Upper lobe of left lung (tissue), 6 donors: Measurements from ENCODE around the gene HEPACAM2. TPM values are rescaled to one million over a fixed set of nuclear protein-coding genes. Genes with fewer than 3 reads are reported as not detected.

Source experiments
- ATAC-seq, 2 donors: fragments of 200-7000 bp; cut with Tn5 transposase; one replicate each; pipeline ENCODE4 v1.9.1; 2022; ENCODE audit warnings: mild to moderate bottlenecking in 2 of 2, moderate library complexity in 2 of 2; ENCODE audit not compliant: low FRiP score in 2 of 2
- DNase-seq, 2 donors: peaks; one replicate each; pipeline ENCODE4 v3.0.0-alpha.2; 2019 to 2020
- H3K27ac ChIP-seq, 4 donors: fragments of 200-600 bp; sonication (generic); one replicate each; pipeline ENCODE4 v1.5.1; 2016 to 2019
- H3K27me3 ChIP-seq, 4 donors: fragments of 200-600 bp; sonication (generic); one replicate each; pipeline ENCODE4 v1.5.1; 2017 to 2019
- H3K36me3 ChIP-seq, 4 donors: fragments of 200-600 bp; sonication (generic); one replicate each; pipeline ENCODE4 v1.5.1; 2016 to 2019
- H3K4me1 ChIP-seq, 4 donors: fragments of 200-600 bp; sonication (generic); one replicate each; pipeline ENCODE4 v1.5.1; 2018 to 2019
- H3K4me3 ChIP-seq, 4 donors: fragments of 200-600 bp; sonication (generic); one replicate each; pipeline ENCODE4 v1.5.1; 2017 to 2019; ENCODE audit warnings: mild to moderate bottlenecking in 2 of 4, moderate library complexity in 1 of 4
- H3K9me3 ChIP-seq, 4 donors: fragments of 200-600 bp; sonication (generic); one replicate each; pipeline ENCODE4 v1.5.1; 2018 to 2019
- CTCF ChIP-seq, 6 experiments: fragments of 450-650 bp in 4 of 6; fragments of 200-600 bp in 2 of 6; sonication (generic) in 2 of 6; IDR thresholded peaks; one replicate each; pipeline ENCODE4 v1.5.1; 2016 to 2019; ENCODE audit warnings: antibody characterized with exemption in 6 of 6
- EP300 ChIP-seq, 4 donors: sonication (generic); formaldehyde crosslinking; IDR thresholded peaks; one replicate each; pipeline ENCODE4 v1.5.1; 2017; ENCODE audit warnings: antibody characterized with exemption in 4 of 4, control low read depth in 2 of 4
- POLR2A ChIP-seq, 4 donors: fragments of 450-650 bp; IDR thresholded peaks; one replicate each; pipeline ENCODE4 v1.5.1; 2016 to 2017; ENCODE audit warnings: antibody characterized with exemption in 4 of 4, mild to moderate bottlenecking in 2 of 4
- POLR2AphosphoS5 ChIP-seq, 2 donors: sonication (generic); formaldehyde crosslinking; IDR thresholded peaks; one replicate each; pipeline ENCODE4 v1.5.1; 2017; ENCODE audit warnings: antibody characterized with exemption in 2 of 2
- WGBS, 2 donors: methylation state at CpG; one replicate each; pipeline ENCODE4 v1.1.5; 2017 to 2018; 5-methylcytosine and 5-hydroxymethylcytosine counted together
- total RNA-seq, 6 donors: library from RNA; depleted of rRNA in 4 of 6; stranded (reverse); fragments of >200 nt in 4 of 6; gene quantifications; one replicate each; pipeline versions ENCODE4 v1.1.0 to v1.2.1, GENCODE V29; 2016 to 2021
- donor health status: DM: no; HTN: no; CAD: no; lungs with moderate emphysema.
- donor health status: DM: no; HTN: yes; CAD: no; lungs with severe emphysema.

Gene HEPACAM2
- total RNA-seq: 1 to 10 TPM in 1 of 6 donors, under 1 TPM in 3, not detected in 2; 0.30 to 7.3 (median 0.30) TPM

- ATAC-seq: no peak
- no peak for DNase-seq
Measured at GRCh38 chr7:93226310-93226709, at the start of gene HEPACAM2. Gene HEPACAM2 (minus strand): TSS chr7:93226469.

GRCh38 chr7:93265220-93265619 lies 39.0 kb upstream of the HEPACAM2 start:
- 81 to 84% methylated on average over 4 of the region's 4 CpGs for WGBS, 2 donors
- Histone ChIP-seq H3K4me3 (no peak overlapping the region), H3K4me1 (no peaks in the 10 kb centered on the region), H3K36me3 (peaks cover 0 to 31% (median 6%) of the 10 kb centered on the region in 4 donors), H3K9me3 (no peaks in the 10 kb centered on the region), H3K27ac (no peak overlapping the region), H3K27me3 (no peaks in the 10 kb centered on the region)
- ATAC-seq (no peak), DNase-seq (no peak)
- TF ChIP-seq CTCF (IDR thresholded peaks at IDR 0.05) (no peak), POLR2AphosphoS5 (IDR thresholded peaks at IDR 0.05) (no peak), POLR2A (IDR thresholded peaks at IDR 0.05) (no peak), EP300 (IDR thresholded peaks at IDR 0.05) (no peak)

More at GRCh38 chr7:93226310-93226709, at the start of gene HEPACAM2:
- no peaks in the 10 kb centered on the region for H3K27me3 ChIP-seq
- no peaks in the 10 kb centered on the region for H3K36me3 ChIP-seq
- WGBS, 2 donors: 56 to 65% methylated on average over 2 of the region's 2 CpGs
- no peaks in the 10 kb centered on the region for H3K9me3 ChIP-seq
- TF ChIP-seq POLR2A (IDR thresholded peaks at IDR 0.05): no peak
- TF ChIP-seq CTCF (IDR thresholded peaks at IDR 0.05): no peak
- H3K4me1 ChIP-seq: peaks cover 1 to 9% (median 6%) of the 10 kb centered on the region in 4 donors
- no peak within 1 kb of the TSS for H3K4me3 ChIP-seq
- H3K27ac ChIP-seq: no peak within 1 kb of the TSS

DNA sequence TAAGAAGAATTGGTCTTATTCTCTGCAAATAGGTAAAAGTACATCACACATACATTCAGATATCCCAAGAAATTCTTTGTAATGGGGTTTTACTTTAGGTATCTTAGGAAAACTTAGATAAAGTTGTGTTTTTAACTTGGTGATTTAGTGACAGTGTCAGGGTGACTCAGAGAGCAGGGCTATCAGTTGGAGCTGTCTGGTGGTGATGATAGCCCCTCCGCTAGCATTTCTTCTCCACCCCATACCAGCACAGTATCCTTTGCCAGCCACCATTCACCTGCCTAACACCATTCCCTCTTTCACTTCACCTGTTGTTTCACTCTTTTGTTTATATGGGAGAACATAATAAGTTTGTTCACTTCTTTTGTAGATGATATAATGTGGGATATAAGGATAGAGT lies 36.3 kb upstream of the HEPACAM2 start:
- ATAC-seq (no peak), DNase-seq (no peak)
- Histone ChIP-seq H3K27me3 (no peaks in the 10 kb centered on the region), H3K36me3 (peaks cover 3 to 38% (median 9%) of the 10 kb centered on the region in 4 donors), H3K27ac (no peak overlapping the region), H3K4me3 (no peak overlapping the region), H3K4me1 (no peaks in the 10 kb centered on the region), H3K9me3 (no peaks in the 10 kb centered on the region)
- TF ChIP-seq EP300 (IDR thresholded peaks at IDR 0.05): no peak
- no peak for TF ChIP-seq POLR2AphosphoS5 (IDR thresholded peaks at IDR 0.05)
- no peak for TF ChIP-seq CTCF (IDR thresholded peaks at IDR 0.05)
- no peak for TF ChIP-seq POLR2A (IDR thresholded peaks at IDR 0.05)
- 92 to 96% methylated on average over 1 of the region's 1 CpG for WGBS, 2 donors

GRCh38 chr7:93258661-93259060 lies 32.4 kb upstream of the HEPACAM2 start:
- Histone ChIP-seq H3K27ac (no peak overlapping the region), H3K27me3 (no peaks in the 10 kb centered on the region), H3K9me3 (no peaks in the 10 kb centered on the region), H3K36me3 (peaks cover 3 to 35% (median 9%) of the 10 kb centered on the region in 4 donors), H3K4me3 (no peak overlapping the region), H3K4me1 (no peaks in the 10 kb centered on the region)
- no peak for ATAC-seq
- no peak for TF ChIP-seq POLR2A (IDR thresholded peaks at IDR 0.05)
- no peak for TF ChIP-seq CTCF (IDR thresholded peaks at IDR 0.05)
- no peak for TF ChIP-seq EP300 (IDR thresholded peaks at IDR 0.05)
- no peak for TF ChIP-seq POLR2AphosphoS5 (IDR thresholded peaks at IDR 0.05)
- DNase-seq: no peak

DNA sequence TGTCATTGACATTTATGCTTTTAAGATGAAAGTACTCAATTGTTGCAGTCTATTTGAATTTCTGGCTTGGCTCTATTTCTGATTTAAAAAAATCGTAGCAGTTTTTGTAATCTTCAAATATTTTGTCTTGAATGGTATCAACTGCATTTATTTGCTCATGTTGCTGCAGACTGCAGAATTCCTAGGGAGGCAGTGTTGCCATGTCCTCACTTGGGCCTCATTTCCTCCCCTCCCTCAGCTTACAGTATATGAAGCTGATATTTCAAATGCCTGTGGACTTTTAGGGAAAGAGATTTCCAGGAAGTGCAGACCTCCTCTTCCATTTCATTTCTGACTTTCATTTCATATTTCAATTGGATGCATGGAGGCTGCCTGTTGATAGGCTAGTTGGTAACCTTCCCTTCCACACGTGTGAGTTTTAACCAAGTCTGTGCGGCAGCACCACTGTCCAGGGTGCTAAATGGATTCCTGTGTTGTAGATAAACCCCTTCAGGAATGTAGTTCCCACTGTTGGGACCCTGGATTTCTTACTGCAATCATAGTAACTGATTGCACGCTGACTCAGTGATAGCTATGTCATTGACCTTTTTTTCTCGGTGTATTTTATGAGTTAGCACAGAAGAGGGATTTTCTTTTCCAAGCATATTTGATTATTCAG lies 23.4 kb upstream of the HEPACAM2 start:
- H3K36me3 ChIP-seq: no peaks in the 10 kb centered on the region

More for the DNA sequence above, 23.4 kb upstream of the HEPACAM2 start:
- WGBS, 2 donors: 78 to 80% methylated on average over 5 of the region's 5 CpGs
- TF ChIP-seq POLR2A (IDR thresholded peaks at IDR 0.05) (no peak), POLR2AphosphoS5 (IDR thresholded peaks at IDR 0.05) (no peak), EP300 (IDR thresholded peaks at IDR 0.05) (no peak), CTCF (IDR thresholded peaks at IDR 0.05) (no peak)
- Histone ChIP-seq H3K27ac (no peak overlapping the region), H3K9me3 (no peaks in the 10 kb centered on the region), H3K4me3 (no peak overlapping the region), H3K27me3 (no peaks in the 10 kb centered on the region), H3K4me1 (peaks cover 0 to 7% (median 0%) of the 10 kb centered on the region in 4 donors)
- no peak for DNase-seq
- no peak for ATAC-seq
